Measurements from ENCODE around the gene GRIP1. TPM values are rescaled to one million over a fixed set of nuclear protein-coding genes. Genes with fewer than 3 reads are reported as not detected.
A peak's percentile ranks its signal among the peaks of the same experiment; 100 is the strongest.
"Not testable (repeated sequence)": the region's sequence is repeated elsewhere in the genome, so short reads cannot be mapped to it uniquely, and the experiment has no call there.

Gene GRIP1
- total RNA-seq, 8 experiments from 2014 or later, result 4.3 to 81.3 (median 48.7) TPM; not detected in 1

GRCh38 chr12:66529934-66530333 is 148.9 kb downstream of the GRIP1 start:
- ATAC-seq (replicated peaks in 6 of 8), result no peak
- Histone ChIP-seq H3K4me1 (replicated peaks in 1 of 2) (no peaks in the 10 kb centered on the region), H3K27ac (no peak overlapping the region), H3K4me3 (no peak overlapping the region)
- in situ Hi-C loops (cut with MboI; ENCODE audit: low pct_unique_long_range_greater_than_20kb in 2 of 9, low sequenced_read_pairs in 9 of 9, unreplicated experiment in 9 of 9), result no loop called here
- WGBS, 10 experiments, result 0 to 100% (median 43%) methylated on average over 1 of the region's 1 CpG; no CpG with 5 or more reads in 2 of the 10 experiments

- H3K27ac ChIP-seq, result no peak overlapping the region
- 21 to 100% (median 71%) methylated on average over 2 to 4 of the region's 4 CpGs for WGBS, 10 experiments
- in situ Hi-C loops (cut with MboI; ENCODE audit: low pct_unique_long_range_greater_than_20kb in 2 of 9, low sequenced_read_pairs in 9 of 9, unreplicated experiment in 9 of 9), result no loop called here
- H3K4me1 ChIP-seq (replicated peaks in 1 of 2), result peaks cover 4 to 6% of the 10 kb centered on the region in 2 donors
- no peak for ATAC-seq (replicated peaks in 6 of 8)
- no peak overlapping the region for H3K4me3 ChIP-seq
Measured at GRCh38 chr12:66516561-66516960, 162.3 kb downstream of the GRIP1 start.

GRCh38 chr12:66516133-66516532 is 162.7 kb downstream of the GRIP1 start:
- 30 to 65% (median 59%) methylated on average over 1 to 2 of the region's 2 CpGs; no CpG with 5 or more reads in 5 of the 10 experiments for WGBS, 10 experiments
- Histone ChIP-seq H3K27ac (no peak overlapping the region), H3K4me1 (replicated peaks in 1 of 2) (peaks cover 4 to 6% of the 10 kb centered on the region in 2 donors), H3K4me3 (no peak overlapping the region)
- in situ Hi-C loops (cut with MboI; ENCODE audit: low pct_unique_long_range_greater_than_20kb in 2 of 9, low sequenced_read_pairs in 9 of 9, unreplicated experiment in 9 of 9), result no loop called here
- peak in 3 of 8 experiments; percentile 23 to 39 (median 26) for ATAC-seq (replicated peaks in 6 of 8)

GRCh38 chr12:66514581-66514980 is 164.3 kb downstream of the GRIP1 start:
- no peak overlapping the region for H3K4me3 ChIP-seq
- WGBS, 10 experiments, result 22 to 100% (median 54%) methylated on average over 1 to 2 of the region's 2 CpGs; no CpG with 5 or more reads in 1 of the 10 experiments
- in situ Hi-C loops (cut with MboI; ENCODE audit: low pct_unique_long_range_greater_than_20kb in 2 of 9, low sequenced_read_pairs in 9 of 9, unreplicated experiment in 9 of 9), result no loop called here
- no peak overlapping the region for H3K27ac ChIP-seq
- H3K4me1 ChIP-seq (replicated peaks in 1 of 2), result peaks cover 4 to 6% of the 10 kb centered on the region in 2 donors
- peak in 2 of 8 experiments; percentile 22 to 29 for ATAC-seq (replicated peaks in 6 of 8)

DNA sequence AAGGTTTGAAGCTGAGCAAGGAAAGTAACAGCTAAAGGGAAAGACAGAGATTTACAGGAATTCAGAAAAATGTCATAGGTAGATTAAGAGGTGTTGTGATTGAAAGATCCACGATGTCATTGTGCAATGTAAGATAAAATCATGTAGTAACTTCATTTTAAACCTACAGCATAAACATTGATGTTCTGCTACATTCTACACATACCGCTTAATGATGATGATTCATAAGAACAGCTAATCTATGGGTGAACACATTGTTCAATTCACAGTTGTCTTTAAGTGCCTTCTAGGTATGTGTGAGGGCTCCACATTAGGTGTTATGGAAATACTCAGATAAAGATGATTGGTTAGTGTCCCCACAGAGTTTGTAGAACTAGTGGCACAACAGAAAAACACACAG is 170.9 kb downstream of the GRIP1 start:
- ATAC-seq (replicated peaks in 6 of 8), result no peak
- in situ Hi-C loops (cut with MboI; ENCODE audit: low pct_unique_long_range_greater_than_20kb in 2 of 9, low sequenced_read_pairs in 9 of 9, unreplicated experiment in 9 of 9), result no loop called here

GRCh38 chr12:66503746-66504145 is 175.1 kb downstream of the GRIP1 start:
- no peak for ATAC-seq (replicated peaks in 6 of 8)
- WGBS, 10 experiments, result 56 to 100% (median 93%) methylated on average over 1 of the region's 1 CpG; no CpG with 5 or more reads in 6 of the 10 experiments
- no peak overlapping the region for H3K4me3 ChIP-seq
- H3K4me1 ChIP-seq (replicated peaks in 1 of 2), result peaks cover 23 to 28% of the 10 kb centered on the region in 2 donors
- in situ Hi-C loops (cut with MboI; ENCODE audit: low pct_unique_long_range_greater_than_20kb in 2 of 9, low sequenced_read_pairs in 9 of 9, unreplicated experiment in 9 of 9), result no loop called here
- H3K27ac ChIP-seq, result no peak overlapping the region

More for the DNA sequence above, 170.9 kb downstream of the GRIP1 start:
- WGBS, 10 experiments, result 17 to 100% (median 75%) methylated on average over 1 to 2 of the region's 2 CpGs; no CpG with 5 or more reads in 1 of the 10 experiments
- Histone ChIP-seq H3K4me3 (no peak overlapping the region), H3K4me1 (replicated peaks in 1 of 2) (no peaks in the 10 kb centered on the region), H3K27ac (no peak overlapping the region)

- H3K4me3 ChIP-seq, result no peak overlapping the region
- H3K27ac ChIP-seq, result no peak overlapping the region
- peaks cover 24 to 32% of the 10 kb centered on the region in 2 donors for H3K4me1 ChIP-seq (replicated peaks in 1 of 2)
- ATAC-seq (replicated peaks in 6 of 8), result no peak
- 0 to 100% (median 68%) methylated on average over 1 to 5 of the region's 5 CpGs; no CpG with 5 or more reads in 3 of the 10 experiments for WGBS, 10 experiments
- in situ Hi-C loops (cut with MboI; ENCODE audit: low pct_unique_long_range_greater_than_20kb in 2 of 9, low sequenced_read_pairs in 9 of 9, unreplicated experiment in 9 of 9), result no loop called here
Measured at GRCh38 chr12:66502911-66503310, 176.0 kb downstream of the GRIP1 start.

DNA sequence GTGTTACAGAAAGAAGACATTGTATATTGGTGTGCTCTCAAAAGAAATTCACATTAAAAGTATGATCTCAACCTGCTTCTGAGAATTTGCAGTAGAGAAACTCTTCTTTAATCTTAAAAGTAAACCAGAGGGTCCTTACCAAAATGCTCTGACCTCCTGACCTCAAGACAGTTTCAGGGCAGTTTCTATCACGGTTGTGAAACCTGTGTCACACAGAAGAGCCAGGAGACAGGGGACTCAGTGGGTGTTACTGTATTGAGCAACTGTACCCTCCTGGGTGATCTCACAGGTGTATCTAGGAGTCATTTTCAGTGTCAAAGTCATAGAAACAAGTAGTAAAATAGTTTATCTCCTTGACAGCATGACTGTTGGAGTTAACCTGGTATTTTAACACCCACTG is 178.0 kb downstream of the GRIP1 start:
- Histone ChIP-seq H3K4me1 (replicated peaks in 1 of 2) (peaks cover 24 to 32% of the 10 kb centered on the region in 2 donors), H3K27ac (no peak overlapping the region), H3K4me3 (no peak overlapping the region)
- in situ Hi-C loops (cut with MboI; ENCODE audit: low pct_unique_long_range_greater_than_20kb in 2 of 9, low sequenced_read_pairs in 9 of 9, unreplicated experiment in 9 of 9), result no loop called here
- ATAC-seq (replicated peaks in 6 of 8), result no peak
- 0 to 78% (median 50%) methylated on average over 1 of the region's 1 CpG; no CpG with 5 or more reads in 4 of the 10 experiments for WGBS, 10 experiments

DNA sequence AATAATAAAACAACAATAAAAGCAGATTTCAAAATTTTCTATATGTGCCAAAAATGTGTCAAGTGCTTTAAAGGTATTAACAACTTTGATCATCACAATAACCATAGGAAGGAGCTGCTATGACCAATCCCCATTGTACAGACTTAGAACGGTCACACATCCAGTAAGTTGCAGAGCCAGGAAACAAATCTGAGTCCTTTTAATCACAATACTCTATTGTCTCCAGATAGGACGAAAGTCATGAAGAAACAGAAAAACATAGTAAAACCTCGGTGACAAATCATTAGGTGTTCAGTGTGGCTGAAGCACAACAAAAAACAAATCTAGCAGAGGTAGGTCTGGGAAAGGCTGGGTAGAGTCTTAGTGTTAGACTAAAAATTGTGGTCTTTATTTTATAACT is 178.8 kb downstream of the GRIP1 start:
- no peak overlapping the region for H3K27ac ChIP-seq
- in situ Hi-C loops (cut with MboI; ENCODE audit: low pct_unique_long_range_greater_than_20kb in 2 of 9, low sequenced_read_pairs in 9 of 9, unreplicated experiment in 9 of 9), result no loop called here
- H3K4me3 ChIP-seq, result no peak overlapping the region
- peaks cover 24 to 32% of the 10 kb centered on the region in 2 donors for H3K4me1 ChIP-seq (replicated peaks in 1 of 2)
- WGBS, 10 experiments, result 0 to 88% (median 52%) methylated on average over 1 to 3 of the region's 3 CpGs; no CpG with 5 or more reads in 1 of the 10 experiments
- no peak for ATAC-seq (replicated peaks in 6 of 8)

DNA sequence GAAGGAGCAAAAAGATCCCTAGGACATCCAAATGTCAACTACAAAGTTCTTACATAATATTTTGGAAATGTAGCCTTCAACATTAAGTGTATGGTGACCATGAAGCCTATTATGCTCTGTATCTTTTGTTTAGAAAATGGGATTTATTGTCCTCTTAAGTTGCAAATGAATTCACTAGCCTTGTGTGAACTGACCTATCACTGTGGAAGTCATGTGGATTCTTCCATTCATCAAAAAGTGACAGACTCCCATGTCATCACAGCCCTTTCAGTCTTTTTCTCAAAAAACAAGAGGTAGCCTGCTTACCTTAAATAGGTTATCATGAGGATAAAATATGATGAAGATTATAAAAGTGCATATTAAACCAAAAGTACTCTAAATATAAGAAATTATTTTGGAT is 179.9 kb downstream of the GRIP1 start:
- H3K4me1 ChIP-seq (replicated peaks in 1 of 2), result peaks cover 24 to 32% of the 10 kb centered on the region in 2 donors
- no peak overlapping the region for H3K4me3 ChIP-seq
- H3K27ac ChIP-seq, result no peak overlapping the region
- peak in 5 of 8 experiments; percentile 54 to 75 (median 62) for ATAC-seq (replicated peaks in 6 of 8)
- in situ Hi-C loops (cut with MboI; ENCODE audit: low pct_unique_long_range_greater_than_20kb in 2 of 9, low sequenced_read_pairs in 9 of 9, unreplicated experiment in 9 of 9), result no loop called here

GRCh38 chr12:66498059-66498458 is 180.8 kb downstream of the GRIP1 start:
- H3K4me1 ChIP-seq (replicated peaks in 1 of 2), result peaks cover 24 to 32% of the 10 kb centered on the region in 2 donors
- in situ Hi-C loops (cut with MboI; ENCODE audit: low pct_unique_long_range_greater_than_20kb in 2 of 9, low sequenced_read_pairs in 9 of 9, unreplicated experiment in 9 of 9); H3K27ac ChIP-seq: not testable (repeated sequence)

GRCh38 chr12:66497008-66497897 is 181.6 kb downstream of the GRIP1 start:
- Histone ChIP-seq H3K4me1 (replicated peaks in 1 of 2) (peaks cover 24 to 32% of the 10 kb centered on the region in 2 donors), H3K4me3 (no peak overlapping the region), H3K27ac (no peak overlapping the region)
- in situ Hi-C loops (cut with MboI; ENCODE audit: low pct_unique_long_range_greater_than_20kb in 2 of 9, low sequenced_read_pairs in 9 of 9, unreplicated experiment in 9 of 9), result no loop called here
- no peak for ATAC-seq (replicated peaks in 6 of 8)
- 14 to 86% (median 68%) methylated on average over 1 to 3 of the region's 8 CpGs; no CpG with 5 or more reads in 2 of the 10 experiments for WGBS, 10 experiments

More at GRCh38 chr12:66498059-66498458, 180.8 kb downstream of the GRIP1 start:
- 0 to 100% (median 0%) methylated on average over 1 to 2 of the region's 6 CpGs; no CpG with 5 or more reads in 5 of the 10 experiments for WGBS, 10 experiments
- not testable (repeated sequence) for ATAC-seq (replicated peaks in 6 of 8); H3K4me3 ChIP-seq

- H3K27ac ChIP-seq, result no peak overlapping the region
- no peak for ATAC-seq (replicated peaks in 6 of 8)
- in situ Hi-C loops (cut with MboI; ENCODE audit: low pct_unique_long_range_greater_than_20kb in 2 of 9, low sequenced_read_pairs in 9 of 9, unreplicated experiment in 9 of 9), result no loop called here
- H3K4me3 ChIP-seq, result no peak overlapping the region
- WGBS, 10 experiments, result 0 to 44% (median 12%) methylated on average over 1 of the region's 1 CpG
- H3K4me1 ChIP-seq (replicated peaks in 1 of 2), result peaks cover 23 to 29% of the 10 kb centered on the region in 2 donors
Measured at GRCh38 chr12:66496595-66496994, 182.3 kb downstream of the GRIP1 start.

All from motor neuron (in vitro differentiated cells).